ENCODE measurements around the gene CD83.

The CD83 gene

GRCh38 chr6:14092316-14092715 is 25.3 kb upstream of the CD83 start:
- DNase-seq = no peak

- no peak for DNase-seq
Observed at GRCh38 chr6:14092838-14093789, 24.5 kb upstream of the CD83 start.

GRCh38 chr6:14094721-14095120 is 22.9 kb upstream of the CD83 start:
- DNase-seq = no peak

GRCh38 chr6:14095437-14095836 is 22.1 kb upstream of the CD83 start:
- DNase-seq = no peak

- no peak for DNase-seq
Observed at GRCh38 chr6:14100138-14100537, 17.4 kb upstream of the CD83 start.

GRCh38 chr6:14100966-14101365 is 16.6 kb upstream of the CD83 start:
- no peak for DNase-seq

GRCh38 chr6:14102383-14102782 is 15.2 kb upstream of the CD83 start:
- no peak for DNase-seq

GRCh38 chr6:14105547-14105946 is 12.0 kb upstream of the CD83 start:
- no peak for DNase-seq

- no peak for DNase-seq
Observed at GRCh38 chr6:14107000-14107399, 10.6 kb upstream of the CD83 start.

- no peak for DNase-seq
Observed at GRCh38 chr6:14107711-14108494, 9.7 kb upstream of the CD83 start.

GRCh38 chr6:14108571-14109410 is 8.8 kb upstream of the CD83 start:
- DNase-seq = no peak

- DNase-seq = no peak
Observed at GRCh38 chr6:14109411-14109826, 8.2 kb upstream of the CD83 start.

- DNase-seq = no peak
Observed at GRCh38 chr6:14110001-14110818, 7.4 kb upstream of the CD83 start.

- DNase-seq = no peak
Observed at GRCh38 chr6:14113976-14114375, 3.6 kb upstream of the CD83 start.

GRCh38 chr6:14118091-14118439 is 493 bp downstream of the CD83 start:
- DNase-seq = no peak

- DNase-seq = no peak
Observed at GRCh38 chr6:14118446-14118845, 874 bp downstream of the CD83 start.

GRCh38 chr6:14119784-14120183 is 2.2 kb downstream of the CD83 start:
- no peak for DNase-seq

- no peak for DNase-seq
Observed at GRCh38 chr6:14120546-14120945, 3.0 kb downstream of the CD83 start.

GRCh38 chr6:14121936-14122344 is 4.4 kb downstream of the CD83 start:
- no peak for DNase-seq

GRCh38 chr6:14123386-14124111 is 6.0 kb downstream of the CD83 start:
- no peak for DNase-seq

- no peak for DNase-seq
Observed at GRCh38 chr6:14125346-14125745, 7.8 kb downstream of the CD83 start.

- DNase-seq = no peak
Observed at GRCh38 chr6:14126191-14126590, 8.6 kb downstream of the CD83 start.
